Amygdala (tissue), 56 donors: ENCODE measurements around the gene IMMT.

Experiments used
- DNase-seq, 56 donors: peaks; one replicate each; lab custom pipeline; 2025; lab: John Stamatoyannopoulos, UW

IMMT gene

DNA sequence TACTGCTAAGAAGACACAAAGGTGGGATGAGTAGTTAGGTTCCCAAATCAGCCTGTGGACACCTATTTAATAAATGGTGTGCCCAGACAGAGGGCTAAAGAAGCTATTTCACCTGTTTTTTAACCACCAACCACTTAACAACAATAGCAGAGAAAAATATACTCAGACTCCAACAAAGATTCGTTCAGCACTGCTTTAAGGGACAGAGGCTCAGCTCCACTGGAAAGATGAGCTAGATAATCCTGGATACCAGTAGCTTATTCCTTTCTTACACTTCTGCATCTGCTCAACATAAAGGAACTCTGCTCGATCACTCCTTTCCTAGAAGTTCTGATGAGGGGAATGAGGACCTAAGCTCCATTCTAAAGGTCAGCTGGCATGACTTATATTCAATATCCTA, 44.8 kb downstream of the IMMT start:
- no peak for DNase-seq

DNA sequence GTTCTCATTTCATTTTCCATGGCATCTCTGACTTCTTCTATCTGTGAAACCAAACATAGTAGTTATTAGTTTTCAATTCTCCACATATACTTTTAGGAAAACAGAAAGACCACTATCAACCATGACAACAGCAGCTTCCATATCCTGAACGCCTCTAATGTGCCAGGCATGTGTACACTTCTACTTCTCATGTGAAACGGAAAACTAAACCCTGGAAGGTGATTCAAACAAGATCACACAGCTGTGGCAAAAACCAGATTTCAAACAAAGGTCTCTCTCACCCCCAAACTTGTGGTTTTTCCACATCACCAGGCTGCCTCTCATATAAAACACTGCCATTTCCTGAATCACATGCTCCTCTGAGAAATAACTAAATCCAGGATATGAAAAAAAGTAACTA, 47.5 kb downstream of the IMMT start:
- no peak for DNase-seq

DNA sequence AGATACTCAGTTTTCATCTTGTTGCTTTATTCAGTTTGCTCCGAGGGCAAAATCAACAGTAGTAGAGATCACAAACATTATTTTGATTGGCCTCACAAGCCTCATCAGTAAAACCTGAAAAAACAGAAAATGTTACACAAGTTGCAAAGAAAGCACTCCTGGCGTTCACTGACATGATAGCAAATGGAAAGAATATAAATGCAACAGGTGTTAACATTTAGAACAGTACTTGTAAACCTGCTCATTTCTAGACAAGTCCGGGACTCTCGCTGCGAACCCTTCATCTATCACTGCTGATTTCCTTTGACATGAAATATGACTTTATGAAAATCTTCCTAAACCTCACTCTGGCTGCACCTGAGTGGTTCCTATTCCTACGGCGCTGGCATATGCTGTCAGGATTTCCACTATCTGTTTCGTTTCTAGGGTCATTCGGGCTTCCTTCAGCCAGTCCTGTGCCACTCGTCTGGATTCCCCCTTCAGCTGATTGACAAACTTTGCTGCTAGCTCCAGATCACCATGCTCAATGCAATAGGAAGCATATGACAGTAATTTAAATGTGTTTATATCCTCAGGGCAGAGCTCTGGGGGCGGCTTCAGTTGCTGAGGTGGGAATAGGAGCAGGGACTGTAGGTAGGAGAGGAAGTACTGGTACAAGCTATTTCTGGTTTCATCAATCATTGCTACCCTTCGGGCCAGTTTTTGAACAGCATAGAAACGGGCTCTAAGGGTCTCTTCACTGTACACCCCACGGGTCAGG, 51.2 kb downstream of the IMMT start:
- peak in 1 of 56 donors; percentile 13 for DNase-seq

DNA sequence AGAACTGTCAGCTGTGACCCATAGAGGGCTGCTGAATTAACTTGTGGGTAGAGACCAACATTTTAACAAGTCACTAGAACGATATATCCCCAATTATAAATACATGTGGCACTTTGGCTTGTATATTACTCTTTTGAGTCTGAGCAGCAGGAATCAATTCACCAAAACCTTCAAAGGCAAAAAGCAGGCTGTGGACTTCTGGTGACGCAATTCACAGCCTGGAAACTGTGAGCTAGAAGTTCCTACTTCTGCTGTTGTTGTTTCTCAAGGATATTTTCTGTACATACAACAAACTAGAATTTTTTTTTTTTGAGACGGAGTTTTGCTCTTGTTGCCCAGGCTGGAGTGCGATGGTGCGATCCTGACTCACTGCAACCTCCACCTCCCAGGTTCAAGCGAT, 52.0 kb downstream of the IMMT start:
- DNase-seq, result no peak

DNA sequence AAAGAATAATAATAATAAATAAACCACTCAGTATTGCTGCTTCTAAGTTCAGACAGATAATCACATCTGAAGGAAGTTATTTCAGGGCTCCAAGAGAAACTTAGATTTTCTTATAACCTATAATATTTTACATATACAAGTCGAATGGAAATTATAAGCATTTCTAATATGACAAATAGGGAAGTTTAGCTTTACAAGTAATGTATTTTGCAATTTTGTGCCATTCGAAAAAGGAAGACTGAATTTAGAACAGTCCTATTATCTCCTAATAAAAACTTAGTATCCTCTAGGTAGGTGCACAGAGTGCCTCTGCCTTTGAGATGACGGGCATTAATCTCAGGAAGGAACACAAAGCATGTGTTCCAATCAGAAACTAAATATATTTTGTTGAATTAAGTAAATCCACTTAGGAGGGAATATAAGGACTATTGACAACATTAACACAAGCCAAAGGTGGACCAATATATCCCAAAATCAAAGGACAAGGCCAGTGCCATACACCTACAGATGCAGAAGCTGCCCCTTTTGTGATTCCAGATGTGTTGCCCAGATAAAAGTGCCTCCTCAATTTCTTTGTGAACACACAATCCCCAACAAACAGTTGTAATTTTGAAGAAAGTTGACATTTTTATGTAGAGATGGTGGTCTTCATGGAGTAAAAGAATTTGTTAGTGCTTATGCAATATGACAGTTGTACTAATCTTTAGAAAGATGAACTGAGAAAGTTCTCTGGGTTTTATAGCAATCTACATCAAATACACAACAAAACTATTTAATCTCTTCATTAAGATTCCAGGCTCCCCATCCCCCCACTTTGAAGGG, 52.6 kb downstream of the IMMT start:
- DNase-seq, result no peak

DNA sequence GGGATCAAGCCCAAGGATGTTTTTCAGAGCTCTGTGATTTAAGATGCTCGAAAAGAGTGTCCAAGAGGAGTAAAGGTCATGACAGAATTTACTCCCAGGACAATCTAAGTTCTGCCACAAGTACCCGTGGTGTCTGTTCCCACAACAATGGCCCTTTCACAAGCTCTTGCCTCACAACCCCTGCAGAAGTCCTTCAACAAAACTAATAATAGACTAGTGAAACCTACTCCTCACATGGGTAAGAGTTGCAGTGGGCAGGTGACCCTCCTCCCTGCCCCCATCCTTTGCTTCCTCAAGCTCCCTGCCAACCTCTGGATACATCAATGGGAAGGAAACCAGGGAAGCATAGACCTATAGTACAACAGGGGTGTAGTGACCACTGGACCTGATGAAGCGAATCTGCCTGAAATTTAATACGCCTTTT, 54.3 kb downstream of the IMMT start:
- no peak for DNase-seq

DNA sequence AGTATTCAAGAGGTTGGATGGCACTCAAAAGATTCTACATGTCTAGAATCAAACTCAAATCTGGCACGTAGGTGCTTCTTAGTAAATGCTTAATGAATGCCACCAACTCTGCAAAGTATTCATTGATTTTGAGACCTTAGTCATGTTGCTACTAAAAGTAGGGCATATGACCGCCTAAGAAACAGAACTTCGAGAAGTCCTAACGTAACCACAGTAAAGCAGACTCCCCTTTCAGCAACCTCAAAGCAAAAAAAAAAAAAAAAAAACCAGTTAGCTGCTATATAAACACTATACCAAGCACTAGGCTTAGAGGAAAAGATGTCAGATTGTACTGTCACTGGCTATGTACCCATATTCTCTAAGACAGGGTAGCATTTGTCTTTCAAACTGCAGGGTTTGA, 55.3 kb downstream of the IMMT start:
- no peak for DNase-seq

DNA sequence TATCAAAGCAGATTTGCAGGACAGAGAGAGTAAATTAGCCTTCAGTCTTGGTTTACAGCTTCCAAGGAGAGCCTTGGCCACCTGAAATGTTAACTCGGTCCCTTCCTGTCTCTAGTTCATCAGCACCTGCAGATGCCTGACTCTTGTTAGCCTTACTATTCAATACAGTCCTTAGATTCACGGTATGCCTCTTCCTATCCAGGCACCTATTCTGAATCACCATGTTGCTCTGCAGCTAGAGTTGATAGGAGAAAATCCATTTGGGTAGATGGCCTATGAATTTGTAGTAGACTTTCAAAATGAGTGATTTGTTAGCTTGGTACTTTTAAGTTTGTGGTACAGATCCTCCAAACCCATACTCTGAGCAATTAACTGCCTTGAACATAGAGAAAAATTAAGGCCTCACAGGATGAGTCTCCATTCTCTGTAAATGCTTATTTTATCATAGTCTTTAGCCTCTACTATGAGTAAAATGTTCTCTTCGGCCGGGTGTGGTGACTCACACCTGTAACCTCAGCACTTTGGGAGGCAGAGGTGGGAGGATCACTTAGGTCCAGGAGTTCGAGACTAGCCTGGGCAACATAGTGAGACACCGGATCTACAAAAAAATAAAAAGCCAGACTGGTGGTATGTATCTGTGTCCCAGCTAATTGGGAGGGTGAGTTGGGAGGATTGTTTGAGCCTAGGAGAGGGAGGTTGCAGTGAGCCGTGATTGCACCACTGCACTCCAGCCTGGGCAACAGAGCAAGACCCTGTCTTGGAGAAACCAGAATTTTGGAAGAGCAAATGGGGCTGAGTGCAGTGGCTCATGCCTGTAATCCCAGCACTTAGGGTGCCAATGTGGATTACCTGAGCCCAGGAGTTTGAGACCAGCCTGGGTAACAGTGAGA, 56.3 kb downstream of the IMMT start:
- DNase-seq, result no peak

DNA sequence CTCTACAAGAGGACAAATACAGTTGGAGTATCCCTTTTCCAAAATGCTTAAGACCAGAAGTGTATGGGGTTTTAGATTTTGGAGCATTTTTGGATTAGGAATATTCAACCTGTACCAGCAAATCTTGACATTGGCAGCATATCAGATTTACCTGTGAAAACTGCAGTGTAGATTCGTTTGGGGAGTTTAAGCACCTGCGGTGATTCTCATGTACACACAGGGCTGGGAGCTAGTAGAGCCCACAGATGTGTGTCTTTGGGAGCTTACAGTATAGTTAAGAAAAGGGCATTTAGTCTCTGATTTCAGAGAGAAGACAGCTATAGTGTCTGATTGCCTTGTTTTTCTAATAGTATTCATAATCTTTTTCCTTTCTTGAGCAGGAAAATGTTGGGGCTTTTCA, 59.1 kb downstream of the IMMT start:
- no peak for DNase-seq

DNA sequence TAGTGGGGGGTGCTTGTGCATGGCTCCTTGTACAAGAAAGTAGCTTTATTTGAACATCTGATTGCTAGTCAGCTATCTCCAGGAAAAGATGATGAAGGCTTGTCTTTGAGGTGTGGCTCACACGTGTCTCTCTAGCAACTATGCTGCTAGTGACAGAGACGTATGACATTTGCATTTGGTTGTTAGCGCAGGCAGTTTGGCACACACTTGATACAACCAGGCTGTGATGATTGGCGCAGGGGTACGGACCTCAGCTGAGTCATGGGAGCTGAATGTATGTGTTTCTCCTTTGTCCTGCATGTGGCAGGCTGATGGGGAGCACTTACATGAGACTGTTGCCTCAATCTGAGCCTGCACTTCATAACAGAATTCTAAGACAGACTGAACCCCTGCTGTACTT, 59.6 kb downstream of the IMMT start:
- peak in 10 of 56 donors; percentile 3 to 24 (median 8) for DNase-seq

DNA sequence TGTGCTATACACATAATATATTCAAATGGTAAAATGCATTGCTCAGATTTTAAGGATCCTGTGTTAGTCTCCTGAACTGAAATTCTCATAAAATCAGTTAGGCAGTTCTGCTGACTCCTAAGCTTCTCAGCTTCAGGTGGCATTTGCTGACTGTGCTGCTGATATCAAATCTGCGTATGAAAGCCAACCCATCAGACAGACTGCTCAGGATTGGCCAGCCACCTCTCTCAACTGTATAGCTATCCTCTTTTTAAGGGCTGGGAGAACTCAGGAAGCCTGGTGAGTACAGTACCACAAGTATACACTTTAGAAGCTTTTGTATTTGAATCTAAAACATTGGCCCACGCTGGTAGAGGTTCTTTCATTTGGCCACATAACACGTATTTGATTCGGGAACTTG, 60.6 kb downstream of the IMMT start:
- DNase-seq, result no peak

DNA sequence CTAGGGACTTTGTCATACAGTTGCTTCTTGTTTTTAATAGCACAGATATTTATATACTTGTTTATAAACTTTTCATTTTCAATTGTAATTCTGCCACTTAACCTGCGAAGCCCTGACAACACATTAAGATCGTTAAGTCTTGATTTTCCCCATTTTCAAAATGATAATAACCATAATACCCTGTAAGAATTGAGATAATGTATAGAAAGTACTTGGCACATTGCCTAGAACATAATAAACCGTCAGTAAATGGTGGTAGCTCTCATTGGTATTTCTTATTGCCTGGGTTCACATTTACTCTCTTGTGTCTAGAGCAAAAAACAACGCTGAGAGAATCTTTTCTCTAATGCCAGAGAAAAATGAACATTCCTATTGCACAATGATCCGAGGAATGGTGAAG, 70.6 kb downstream of the IMMT start:
- no peak for DNase-seq

DNA sequence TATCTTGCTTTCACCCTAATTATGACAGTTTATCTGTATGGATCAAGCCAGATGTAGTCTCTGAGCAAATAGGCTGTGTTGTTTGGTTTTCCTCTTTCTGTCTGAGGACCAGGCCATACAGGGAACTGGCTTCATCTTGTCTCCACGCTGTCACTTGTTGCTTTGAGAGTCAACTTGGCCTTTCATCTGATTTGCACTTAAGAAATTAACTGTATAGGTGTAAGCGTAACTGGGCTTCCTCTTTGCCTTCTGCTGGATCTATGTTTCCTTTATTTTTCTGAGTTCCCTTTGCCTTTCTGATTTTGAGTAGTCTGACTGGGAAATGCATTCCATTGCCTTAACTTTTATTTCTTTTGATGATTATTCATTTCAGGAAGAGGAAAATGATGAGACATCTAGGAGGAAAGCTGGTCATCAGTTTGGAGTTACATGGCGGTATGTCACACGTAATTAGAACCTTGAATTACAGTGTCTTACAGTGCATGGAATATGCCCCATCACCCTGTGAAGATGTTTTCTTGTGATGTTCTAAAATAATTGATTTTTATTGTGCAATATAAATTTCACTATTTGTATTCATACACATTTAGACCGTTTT, 71.8 kb downstream of the IMMT start:
- DNase-seq, result no peak

DNA sequence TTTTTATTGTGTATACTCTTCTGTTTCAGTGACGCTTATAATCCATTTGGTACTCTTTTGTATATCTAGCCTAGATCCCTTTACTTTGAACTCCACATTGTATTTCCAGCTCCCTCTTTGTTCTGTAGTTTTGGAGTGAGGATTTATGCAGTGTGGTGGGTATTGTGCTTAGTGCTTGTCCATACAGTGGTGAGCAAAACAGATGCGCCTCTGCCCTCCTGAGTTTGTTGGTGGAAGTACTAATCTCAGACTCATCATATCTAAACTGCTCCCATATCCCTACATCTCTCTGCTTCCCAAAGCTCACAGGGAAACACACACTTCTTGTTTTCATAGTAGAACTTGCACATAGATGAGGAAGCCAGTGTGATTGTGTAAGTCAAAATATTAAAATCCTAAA, 77.1 kb downstream of the IMMT start:
- DNase-seq, result no peak

DNA sequence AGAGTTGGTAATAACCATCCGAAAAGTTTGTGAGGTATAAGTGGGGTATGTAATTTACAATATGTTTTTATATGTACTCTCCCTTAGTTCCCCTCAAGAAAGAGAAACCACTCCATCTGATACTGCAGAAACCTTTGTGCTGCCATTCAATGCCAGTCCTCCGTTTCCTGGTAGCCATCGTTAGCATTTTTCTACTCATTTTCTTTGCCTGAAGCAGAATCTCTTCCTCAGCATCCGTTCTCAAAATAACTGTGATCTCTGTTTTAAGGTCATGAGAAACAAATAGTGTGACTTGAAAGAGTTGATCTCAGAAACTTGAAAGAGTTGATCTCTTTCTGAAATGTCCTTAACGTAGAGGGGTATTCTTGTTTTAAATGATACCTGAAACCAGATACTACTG, 88.2 kb downstream of the IMMT start:
- DNase-seq, result no peak

DNA sequence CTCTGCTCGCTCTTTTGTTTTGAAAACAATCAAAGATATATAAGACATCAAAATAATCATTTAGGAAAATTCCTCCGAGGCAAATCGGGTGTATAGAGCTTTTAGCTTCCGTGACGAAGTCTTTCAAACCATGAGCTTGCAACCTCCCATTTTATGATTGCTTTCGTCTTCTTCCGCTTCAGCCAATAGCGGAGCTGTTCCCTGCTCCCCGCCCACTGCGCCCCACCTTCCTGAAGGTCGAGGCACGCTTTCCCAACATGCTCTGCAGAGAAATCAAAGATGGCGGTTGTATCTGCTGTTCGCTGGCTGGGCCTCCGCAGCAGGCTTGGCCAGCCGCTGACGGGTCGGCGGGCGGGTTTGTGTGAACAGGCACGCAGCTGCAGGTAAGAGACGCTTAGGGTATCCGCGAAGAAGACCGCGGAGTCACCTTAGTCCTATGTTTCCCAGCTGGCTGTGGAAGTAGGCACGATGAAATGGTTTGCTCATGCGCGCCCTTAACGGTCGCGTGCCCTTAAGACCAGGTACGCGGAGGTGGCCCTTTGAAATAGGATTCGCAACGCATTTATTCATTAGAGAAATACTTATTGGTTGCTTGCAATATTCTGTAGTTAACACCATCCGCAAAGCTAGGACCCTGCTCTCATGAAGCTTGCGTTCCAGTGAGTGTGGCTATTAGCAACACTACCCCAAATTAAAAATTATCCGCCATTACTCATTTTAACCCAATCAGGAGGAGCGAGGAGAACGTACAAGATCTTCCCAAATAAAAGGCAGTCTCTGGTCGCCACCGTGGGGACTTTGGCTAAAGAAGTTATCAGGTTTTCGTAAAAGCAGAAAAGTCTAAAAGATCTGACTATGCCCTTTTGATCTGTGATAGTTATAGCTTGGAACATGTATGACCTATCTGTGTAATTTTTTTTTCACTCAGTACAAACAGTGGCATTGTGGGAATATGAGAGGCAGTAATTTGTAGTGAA, 89.0 kb downstream of the IMMT start, which contains the start of gene PTCD3:
Gene PTCD3 (plus strand): TSS at position 267 of the 977 bp plus-strand sequence. CDS start 13 bp downstream, at position 280.
- peak; percentile 28 to 96 (median 90) for DNase-seq

DNA sequence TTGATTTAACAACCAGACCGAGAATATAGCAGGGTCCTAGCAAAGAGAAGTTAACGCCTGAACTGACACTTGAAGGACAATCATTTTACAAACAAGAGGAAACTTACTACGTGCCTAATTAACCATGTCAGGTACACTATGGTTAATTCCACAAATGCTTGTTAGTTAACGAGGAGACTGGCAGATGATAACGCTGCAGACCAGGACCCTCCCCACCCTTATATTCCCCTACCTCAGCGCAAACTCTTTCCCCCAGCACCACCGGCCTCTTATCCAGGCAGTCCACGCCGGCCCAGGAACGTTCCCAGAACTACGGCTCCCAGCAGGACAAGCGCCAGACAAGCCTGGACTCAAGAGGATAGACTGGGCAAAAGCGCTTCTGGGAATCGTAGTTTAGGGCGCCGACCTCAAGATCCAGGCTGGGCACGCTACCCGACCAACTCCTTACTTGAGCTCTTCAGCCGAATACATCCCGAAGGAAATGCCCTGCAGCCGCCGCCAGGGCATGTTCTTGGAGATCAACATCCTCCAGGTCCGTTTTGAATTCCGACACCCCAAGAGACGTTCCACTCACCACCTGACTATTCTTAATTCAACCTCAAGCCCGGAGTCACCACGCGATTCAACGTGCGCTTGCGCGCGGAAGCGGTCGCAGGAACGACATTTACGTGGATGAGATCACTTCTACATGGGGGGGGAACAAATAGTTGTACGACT, 89.9 kb downstream of the IMMT start, which contains the start of gene POLR1A:
Gene POLR1A (minus strand): TSS at position 635 of the 717 bp plus-strand sequence. CDS start 110 bp downstream, at position 525.
- DNase-seq, result peak; percentile 54 to 99 (median 93)

DNA sequence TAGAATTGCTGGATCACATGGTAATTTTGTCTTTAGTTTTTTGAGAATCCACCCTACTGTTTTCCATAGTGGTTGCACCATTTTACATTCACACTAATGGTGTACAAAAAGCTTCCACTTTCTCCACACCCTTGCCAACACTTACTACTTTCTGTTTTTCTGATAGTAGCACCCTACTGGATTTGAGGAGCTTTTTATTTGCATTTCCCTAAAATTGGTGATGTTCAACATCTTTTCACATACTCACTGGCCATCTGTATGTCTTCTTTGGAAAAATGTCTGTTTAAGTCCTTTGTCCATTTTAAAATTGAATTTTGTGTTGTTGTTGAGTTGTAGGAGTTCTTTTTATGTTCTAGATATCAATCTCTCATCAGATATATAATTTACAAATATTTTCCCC, 93.1 kb downstream of the IMMT start:
- DNase-seq, result no peak
